K562 treated with DMSO at 1 percent for 48 hours (cell line): Measurements from ENCODE around the gene ADIRF. TPM values are rescaled to one million over a fixed set of nuclear protein-coding genes. Genes with fewer than 3 reads are reported as not detected.

Source experiments
- total RNA-seq: library from RNA; unstranded; fragments of 300-600 nt; gene quantifications from 2 replicates; pipeline ENCODE4 v1.2.3, GENCODE V29; 2022; ENCODE audit warnings: low replicate concordance; ENCODE audit errors: extremely low read depth

ADIRF gene
- total RNA-seq, result not detected in 2 replicates

GRCh38 chr10:86968271-86968993 is at the start of gene ADIRF:
Gene ADIRF, plus strand, starts transcription at chr10:86968482. Its CDS starts 63 bp downstream, at chr10:86968545.

GRCh38 chr10:86957471-86958115 is 10.7 kb upstream of the ADIRF start, which contains the start of gene MMRN2:
Gene MMRN2, minus strand, starts transcription at chr10:86957615. Its CDS starts 74 bp downstream, at chr10:86957541.

GRCh38 chr10:86958116-86958900 is 10.0 kb upstream of the ADIRF start, which contains the start of gene SNCG:
Gene SNCG, plus strand, starts transcription at chr10:86958599. Its CDS starts 99 bp downstream, at chr10:86958698.

GRCh38 chr10:87020056-87020455 is 51.8 kb downstream of the ADIRF start, which contains the start of gene FAM25A:
Gene FAM25A, plus strand, starts transcription at chr10:87020294. Its CDS starts 31 bp downstream, at chr10:87020325.

Other genes starting within 250 kb of the ADIRF start
- gene BMPR1A, start 211.9 kb upstream of the ADIRF start, total RNA-seq, result not detected in 2 replicates
- not detected in 2 replicates for gene MMRN2, start 10.9 kb upstream of the ADIRF start, total RNA-seq
- gene SNCG, start 9.9 kb upstream of the ADIRF start, total RNA-seq, result not detected in 2 replicates
- gene FAM25A, start 51.8 kb downstream of the ADIRF start, total RNA-seq, result not detected in 2 replicates
- 123 TPM in 1 of 2 replicates, not detected in the other for gene GLUD1, start 126.4 kb downstream of the ADIRF start, total RNA-seq
- gene SHLD2, start 126.7 kb downstream of the ADIRF start, total RNA-seq, result not detected in 2 replicates